K562 (cell line): Measurements from ENCODE around the gene ZNF763. TPM values are rescaled to one million over a fixed set of nuclear protein-coding genes. Genes with fewer than 3 reads are reported as not detected.

Experiments
- BCOR ChIP-seq: fragments of 450-650 bp; IDR thresholded peaks from 2 replicates; pipeline ENCODE4 v1.6.1; 2016
- CBFA2T3 ChIP-seq: fragments of 450-650 bp; IDR thresholded peaks from 2 replicates; pipeline ENCODE4 v1.6.1; 2017
- JUN ChIP-seq, 2 experiments: sonication (generic) in 1 of 2; formaldehyde crosslinking in 1 of 2; IDR thresholded peaks; 2 replicates each; pipeline versions ENCODE4 v1.6.1 to v1.8.0; 2012 to 2022; ENCODE audit warnings: borderline replicate concordance in 2 of 2, mild to moderate bottlenecking in 2 of 2, improper control_type of control experiment in 1 of 2, low read depth in 1 of 2, low read length in 1 of 2, missing genetic modification reagents in 1 of 2
- JUND ChIP-seq, 2 experiments: IDR thresholded peaks; 2 replicates in 1 of 2; 3 replicates in 1 of 2; pipeline ENCODE4 v1.6.1; 2011; ENCODE audit warnings: borderline replicate concordance in 2 of 2, low read depth in 2 of 2, low read length in 2 of 2, improper control_type of control experiment in 1 of 2, missing biosample characterization in 1 of 2, missing genetic modification characterization in 1 of 2, missing genetic modification reagents in 1 of 2
- KAT8 ChIP-seq: fragments of 450-650 bp; IDR thresholded peaks from 2 replicates; pipeline ENCODE4 v1.6.1; 2016; ENCODE audit warnings: low read depth, mild to moderate bottlenecking
- MTA1 ChIP-seq: fragments of 450-650 bp; IDR thresholded peaks from 2 replicates; pipeline ENCODE4 v1.6.1; 2017; ENCODE audit warnings: borderline replicate concordance
- NFATC3 ChIP-seq: fragments of 450-650 bp; IDR thresholded peaks from 2 replicates; pipeline ENCODE4 v1.6.1; 2017; ENCODE audit warnings: mild to moderate bottlenecking
- NR2C2 ChIP-seq, 2 experiments: fragments of 200-800 bp in 1 of 2; sonication (Bioruptor generic) in 1 of 2; sonication (generic) in 1 of 2; formaldehyde crosslinking in 1 of 2; IDR thresholded peaks; 2 replicates each; pipeline versions ENCODE4 v1.6.1 to v1.8.0; 2016 to 2022; ENCODE audit warnings: mild to moderate bottlenecking in 1 of 2, missing compliant biosample characterization in 1 of 2, missing genetic modification characterization in 1 of 2, missing genetic modification reagents in 1 of 2
- NUFIP1 ChIP-seq: fragments of 450-650 bp; IDR thresholded peaks from 2 replicates; pipeline ENCODE4 v1.6.1; 2018; ENCODE audit not compliant: partially characterized antibody
- SOX6 ChIP-seq: fragments of 450-650 bp; IDR thresholded peaks from 2 replicates; pipeline ENCODE4 v1.6.1; 2014; ENCODE audit warnings: mild to moderate bottlenecking
- SRSF3 ChIP-seq: fragments of 200-400 bp; formaldehyde crosslinking; IDR thresholded peaks from 2 replicates; pipeline ENCODE4 v1.6.1; 2016; ENCODE audit warnings: mild to moderate bottlenecking, low read length, moderate library complexity; ENCODE audit not compliant: insufficient read depth
- STAT5A ChIP-seq: IDR thresholded peaks from 2 replicates; pipeline ENCODE4 v1.6.1; 2012; ENCODE audit warnings: low read length, inconsistent platforms, borderline replicate concordance
- TOE1 ChIP-seq, 2 experiments: fragments of 450-650 bp in 1 of 2; sonication (generic) in 1 of 2; formaldehyde crosslinking in 1 of 2; IDR thresholded peaks; 2 replicates each; pipeline versions ENCODE4 v1.7.1 to v1.8.0; 2016 to 2022; ENCODE audit warnings: borderline replicate concordance in 2 of 2, mild to moderate bottlenecking in 2 of 2, antibody characterized with exemption in 1 of 2, inconsistent platforms in 1 of 2, low read depth in 1 of 2, missing genetic modification reagents in 1 of 2, moderate library complexity in 1 of 2
- YBX1 ChIP-seq: fragments of 450-650 bp; IDR thresholded peaks from 2 replicates; pipeline ENCODE4 v1.7.1; 2016; ENCODE audit warnings: mild to moderate bottlenecking
- ZNF384 ChIP-seq: IDR thresholded peaks from 2 replicates; pipeline ENCODE4 v1.6.1; 2012; ENCODE audit warnings: low read depth, low read length, improper control_type of control experiment
- ZNF551 ChIP-seq: fragments of 250-450 bp; sonication (Bioruptor Pico); IDR thresholded peaks from 2 replicates; pipeline ENCODE4 v1.5.0; 2021; ENCODE audit warnings: mild to moderate bottlenecking, moderate library complexity
- ZNF586 ChIP-seq: fragments of 450-650 bp; formaldehyde crosslinking; conservative IDR thresholded peaks from 2 replicates; pipeline ENCODE4 v1.4.0; 2020; ENCODE audit warnings: mild to moderate bottlenecking, moderate library complexity
- ZNF75A ChIP-seq: fragments of 450-650 bp; formaldehyde crosslinking; IDR thresholded peaks from 2 replicates; pipeline ENCODE4 v1.4.0; 2020; ENCODE audit warnings: mild to moderate bottlenecking
- polyA plus RNA-seq, 8 experiments: library from polyadenylated mRNA; depleted of rRNA in 4 of 8; stranded (reverse) in 5 of 8; unstranded in 3 of 8; fragments of >200 nt; fragmentation: Nextera tagmentation in 2 of 8; fragmentation: Illumina TruSeq in 1 of 8; extraction: Ambion mirVana in 2 of 8; extraction: Trizol in 1 of 8; gene quantifications; 2 replicates each; pipeline versions ENCODE4 v1.2.1 to v1.2.3, GENCODE V29; 2011 to 2014; ENCODE audit warnings: inconsistent platforms in 1 of 8, missing spikeins in 1 of 8
- total RNA-seq, 7 experiments: library from RNA; depleted of rRNA in 6 of 7; stranded (reverse); fragments of >200 nt in 6 of 7; fragmentation: Illumina TruSeq in 2 of 7; extraction: Trizol in 2 of 7; gene quantifications; 2 replicates each; pipeline versions ENCODE4 v1.2.1 to v1.2.3, GENCODE V29; 2011 to 2021; ENCODE audit warnings: low replicate concordance in 1 of 7
- TF ChIP-seq, protein P1 (sequence below), 2 experiments: fragments of 450-650 bp; conservative IDR thresholded peaks; 2 replicates each; pipeline ENCODE4 v1.6.1; 2017; ENCODE audit warnings: mild to moderate bottlenecking in 2 of 2, moderate library complexity in 2 of 2
- TF ChIP-seq, protein P2 (sequence below), 2 experiments: IDR thresholded peaks; 2 replicates each; pipeline ENCODE4 v1.6.1; 2011; ENCODE audit warnings: borderline replicate concordance in 1 of 2, control low read depth in 1 of 2, low read depth in 1 of 2, low read length in 1 of 2, mild to moderate bottlenecking in 1 of 2, mixed read lengths in 1 of 2, moderate library complexity in 1 of 2; ENCODE audit not compliant: insufficient read depth in 1 of 2, insufficient read length in 1 of 2, poor library complexity in 1 of 2, severe bottlenecking in 1 of 2; ENCODE audit errors: extremely low read depth in 1 of 2
- TF ChIP-seq, protein P3 (sequence below): fragments of 450-650 bp; IDR thresholded peaks from 2 replicates; pipeline ENCODE4 v1.6.1; 2018; ENCODE audit not compliant: partially characterized antibody

The ZNF763 gene
- total and polyA plus RNA-seq, 9 of the 15 experiments (the other 6 are each of a cell fraction or from before 2014, with no cell fraction given) = 0.08 to 0.28 (median 0.16) TPM; not detected in 3

DNA sequence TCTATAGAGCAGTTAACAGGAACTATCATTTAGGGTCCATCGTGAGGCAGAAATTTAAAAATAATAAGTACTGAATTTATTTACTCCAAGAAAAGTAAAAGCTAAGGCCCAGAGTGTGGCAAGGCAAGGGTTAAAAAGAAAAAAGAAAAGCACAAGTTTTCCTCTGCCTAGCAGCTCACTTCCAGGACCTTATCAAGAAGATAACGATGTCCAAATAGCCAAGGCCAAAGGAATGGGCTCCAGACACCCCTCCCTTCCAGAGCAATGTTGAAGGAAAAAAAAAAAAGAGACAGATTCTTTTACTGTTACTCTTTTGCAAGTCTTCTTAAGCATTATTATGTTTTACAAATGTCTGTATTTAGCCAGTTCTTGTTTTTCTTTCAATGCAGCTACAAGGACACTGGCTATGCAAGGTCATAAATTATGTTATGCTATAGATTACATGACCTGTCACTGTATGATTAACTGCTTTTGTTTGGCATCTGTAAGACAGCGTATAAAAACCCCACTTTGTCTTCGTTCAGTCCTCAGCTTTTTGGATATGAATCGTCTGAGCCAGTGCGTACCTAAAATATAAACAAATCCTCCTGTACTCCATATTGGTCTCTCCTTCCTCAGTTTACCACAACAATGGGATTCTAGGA is 42.9 kb upstream of the ZNF763 start (continued):
- TF ChIP-seq NR2C2 (CRISPR knock-in tag; IDR thresholded peaks at IDR 0.05) (no peak), NR2C2 (tag; IDR thresholded peaks at IDR 0.05) (no peak), KAT8 (no peak), BCOR (0 out of 2 replicates have a peak, but pooled peaks have one; percentile 8), NFATC3 (no peak), TOE1 (IDR thresholded peaks at IDR 0.05; ENCODE audit: borderline replicate concordance) (0 out of 2 replicates have a peak, but pooled peaks have one; percentile 20), TOE1 (CRISPR knock-in tag; IDR thresholded peaks at IDR 0.05; ENCODE audit: borderline replicate concordance, low read depth) (no peak), SOX6 (peak; percentile 97), ZNF551 (CRISPR knock-in tag) (no peak), YBX1 (no peak), NUFIP1 (no peak), ZNF384 (peak; percentile 71), ZNF75A (no peak), STAT5A (no peak), JUND (IDR thresholded peaks at IDR 0.05; ENCODE audit: borderline replicate concordance, low read depth, low read length) (no peak), JUND (tag; IDR thresholded peaks at IDR 0.05; ENCODE audit: borderline replicate concordance, low read depth, low read length) (peak; percentile 56; the same call in 1 of the 3 replicates), JUN (IDR thresholded peaks at IDR 0.05; ENCODE audit: borderline replicate concordance, low read depth, low read length) (no peak), JUN (CRISPR knock-in tag; IDR thresholded peaks at IDR 0.05; ENCODE audit: borderline replicate concordance) (no peak), CBFA2T3 (peak; percentile 13; the same call in 1 of the 2 replicates), SRSF3 (no peak), MTA1 (peak; percentile 69), ZNF586 (CRISPR knock-in tag) (no peak)
- TF ChIP-seq, protein P1, sequence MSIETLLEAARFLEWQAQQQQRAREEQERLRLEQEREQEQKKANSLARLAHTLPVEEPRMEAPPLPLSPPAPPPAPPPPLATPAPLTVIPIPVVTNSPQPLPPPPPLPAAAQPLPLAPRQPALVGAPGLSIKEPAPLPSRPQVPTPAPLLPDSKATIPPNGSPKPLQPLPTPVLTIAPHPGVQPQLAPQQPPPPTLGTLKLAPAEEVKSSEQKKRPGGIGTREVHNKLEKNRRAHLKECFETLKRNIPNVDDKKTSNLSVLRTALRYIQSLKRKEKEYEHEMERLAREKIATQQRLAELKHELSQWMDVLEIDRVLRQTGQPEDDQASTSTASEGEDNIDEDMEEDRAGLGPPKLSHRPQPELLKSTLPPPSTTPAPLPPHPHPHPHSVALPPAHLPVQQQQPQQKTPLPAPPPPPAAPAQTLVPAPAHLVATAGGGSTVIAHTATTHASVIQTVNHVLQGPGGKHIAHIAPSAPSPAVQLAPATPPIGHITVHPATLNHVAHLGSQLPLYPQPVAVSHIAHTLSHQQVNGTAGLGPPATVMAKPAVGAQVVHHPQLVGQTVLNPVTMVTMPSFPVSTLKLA (conservative IDR thresholded peaks at IDR 0.05) = no peak; a peak in 2 of 4 replicates
- TF ChIP-seq, protein P2, sequence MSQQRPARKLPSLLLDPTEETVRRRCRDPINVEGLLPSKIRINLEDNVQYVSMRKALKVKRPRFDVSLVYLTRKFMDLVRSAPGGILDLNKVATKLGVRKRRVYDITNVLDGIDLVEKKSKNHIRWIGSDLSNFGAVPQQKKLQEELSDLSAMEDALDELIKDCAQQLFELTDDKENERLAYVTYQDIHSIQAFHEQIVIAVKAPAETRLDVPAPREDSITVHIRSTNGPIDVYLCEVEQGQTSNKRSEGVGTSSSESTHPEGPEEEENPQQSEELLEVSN (IDR thresholded peaks at IDR 0.05; ENCODE audit: borderline replicate concordance in 1 of 2, extremely low read depth in 1 of 2, insufficient read depth in 1 of 2, insufficient read length in 1 of 2, low read depth in 1 of 2, low read length in 1 of 2, poor library complexity in 1 of 2, severe bottlenecking in 1 of 2) = no peak
- TF ChIP-seq, protein P3, sequence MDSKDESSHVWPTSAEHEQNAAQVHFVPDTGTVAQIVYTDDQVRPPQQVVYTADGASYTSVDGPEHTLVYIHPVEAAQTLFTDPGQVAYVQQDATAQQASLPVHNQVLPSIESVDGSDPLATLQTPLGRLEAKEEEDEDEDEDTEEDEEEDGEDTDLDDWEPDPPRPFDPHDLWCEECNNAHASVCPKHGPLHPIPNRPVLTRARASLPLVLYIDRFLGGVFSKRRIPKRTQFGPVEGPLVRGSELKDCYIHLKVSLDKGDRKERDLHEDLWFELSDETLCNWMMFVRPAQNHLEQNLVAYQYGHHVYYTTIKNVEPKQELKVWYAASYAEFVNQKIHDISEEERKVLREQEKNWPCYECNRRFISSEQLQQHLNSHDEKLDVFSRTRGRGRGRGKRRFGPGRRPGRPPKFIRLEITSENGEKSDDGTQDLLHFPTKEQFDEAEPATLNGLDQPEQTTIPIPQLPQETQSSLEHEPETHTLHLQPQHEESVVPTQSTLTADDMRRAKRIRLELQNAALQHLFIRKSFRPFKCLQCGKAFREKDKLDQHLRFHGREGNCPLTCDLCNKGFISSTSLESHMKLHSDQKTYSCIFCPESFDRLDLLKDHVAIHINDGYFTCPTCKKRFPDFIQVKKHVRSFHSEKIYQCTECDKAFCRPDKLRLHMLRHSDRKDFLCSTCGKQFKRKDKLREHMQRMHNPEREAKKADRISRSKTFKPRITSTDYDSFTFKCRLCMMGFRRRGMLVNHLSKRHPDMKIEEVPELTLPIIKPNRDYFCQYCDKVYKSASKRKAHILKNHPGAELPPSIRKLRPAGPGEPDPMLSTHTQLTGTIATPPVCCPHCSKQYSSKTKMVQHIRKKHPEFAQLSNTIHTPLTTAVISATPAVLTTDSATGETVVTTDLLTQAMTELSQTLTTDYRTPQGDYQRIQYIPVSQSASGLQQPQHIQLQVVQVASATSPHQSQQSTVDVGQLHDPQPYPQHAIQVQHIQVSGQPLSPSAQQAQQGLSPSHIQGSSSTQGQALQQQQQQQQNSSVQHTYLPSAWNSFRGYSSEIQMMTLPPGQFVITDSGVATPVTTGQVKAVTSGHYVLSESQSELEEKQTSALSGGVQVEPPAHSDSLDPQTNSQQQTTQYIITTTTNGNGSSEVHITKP = no peak
